ENCODE results near the gene DENND2D. TPM values are rescaled to one million over a fixed set of nuclear protein-coding genes. Genes with fewer than 3 reads are reported as not detected.

Gene DENND2D
- total and polyA plus RNA-seq, 9 of the 15 experiments (the other 6 are each of a cell fraction or from before 2014, with no cell fraction given), result 0.08 to 0.44 (median 0.13) TPM; not detected in 6

DNA sequence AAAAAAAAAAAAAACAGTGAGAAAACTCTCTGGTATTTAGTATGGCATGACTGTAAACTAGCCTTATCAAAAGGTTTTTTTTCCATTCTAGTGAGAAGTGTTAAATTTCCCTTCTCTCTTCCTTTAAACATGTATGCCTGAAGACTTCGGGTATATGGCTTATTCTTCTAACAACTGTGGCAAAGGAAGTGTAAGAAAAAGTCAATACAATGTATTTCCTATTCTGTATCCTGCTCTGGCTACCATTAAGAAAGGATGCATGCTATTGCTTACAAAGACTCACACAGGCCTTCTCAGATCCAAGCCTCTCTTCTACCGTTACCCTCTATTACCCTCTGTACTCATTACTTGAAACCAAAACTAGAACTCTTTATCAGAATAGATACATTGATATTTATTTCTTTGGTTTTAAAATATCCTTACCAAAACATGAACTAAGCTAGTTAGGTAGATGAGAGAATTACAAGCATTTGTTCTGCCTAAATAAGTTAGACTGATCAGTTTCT lies 52.0 kb downstream of the DENND2D start:
- in situ Hi-C loops (cut with MboI), result no loop called here
- Histone ChIP-seq H3K79me2 (ENCODE audit: control insufficient read depth, insufficient read depth, low read length) (peaks cover 87% of the 10 kb centered on the region), H3K9me3 (replicated peaks; ENCODE audit: control insufficient read depth, insufficient read depth, low read depth, low read length) (no peaks in the 10 kb centered on the region), H3K9ac (ENCODE audit: insufficient read depth in 1 of 2, low read depth in 2 of 2, low read length in 2 of 2) (no peak overlapping the region), H3K4me1 (replicated peaks in 1 of 2; ENCODE audit: control insufficient read depth in 2 of 2, insufficient read depth in 2 of 2, low read length in 2 of 2) (no peaks in the 10 kb centered on the region), H3K4me2 (ENCODE audit: insufficient read depth, low read length) (no peak overlapping the region), H3K36me3 (ENCODE audit: control insufficient read depth, insufficient read depth, low read length) (peaks cover 71% of the 10 kb centered on the region), H3K9me1 (ENCODE audit: control insufficient read depth, insufficient read depth, low read length) (peaks cover 2% of the 10 kb centered on the region), H3K27ac (ENCODE audit: extremely low read depth, low read depth, low read length) (no peak overlapping the region), H3K27me3 (ENCODE audit: control insufficient read depth in 2 of 2, insufficient read depth in 2 of 2, low read length in 2 of 2) (no peaks in the 10 kb centered on the region), H4K20me1 (replicated peaks; ENCODE audit: control insufficient read depth, insufficient read depth, low read length) (peaks cover 7% of the 10 kb centered on the region; the same call in 1 of the 2 replicates), H3K4me3 (no peak overlapping the region), H2AFZ (ENCODE audit: low read depth, low read length) (no peak overlapping the region)
- no TSS peak for BruUV-seq (replicated peaks)
- FAIRE-seq (no peak), ATAC-seq (no peak), DNase-seq (ENCODE audit: extremely low read depth in 1 of 4, low spot score in 3 of 4) (no peak)
- 97% methylated on average over 2 of the region's 2 CpGs for WGBS (ENCODE audit: insufficient coverage, low coverage, missing lambda C conversion rate)
- intact Hi-C loops (cut with micrococcal nuclease), result no loop called here
- CTCF ChIA-PET (ENCODE audit: low intra/inter-chr PET ratio), result interaction anchor here (0.6 kb wide), 1 partner anchor 308 kb away, joined by 3 read pairs; no protein-coding TSS in a partner anchor
- POLR2A ChIA-PET, result interaction anchor here (1.0 kb wide), 1 partner anchor 16 kb away, joined by 6 read pairs; no protein-coding TSS in a partner anchor
- TF ChIP-seq RNF219 (CRISPR knock-in tag; IDR thresholded peaks at IDR 0.05) (no peak), KLF13 (tag; IDR thresholded peaks at IDR 0.05; ENCODE audit: borderline replicate concordance, low read depth) (no peak), NFXL1 (CRISPR knock-in tag; IDR thresholded peaks at IDR 0.05) (no peak), SMAD1 (IDR thresholded peaks at IDR 0.05; ENCODE audit: low read depth, low read length, partially characterized antibody) (no peak), ZNF165 (CRISPR knock-in tag; IDR thresholded peaks at IDR 0.05; ENCODE audit: borderline replicate concordance) (no peak), SIX5 (IDR thresholded peaks at IDR 0.05; ENCODE audit: borderline replicate concordance in 1 of 2, insufficient read depth in 1 of 2, low read depth in 1 of 2, low read length in 2 of 2) (no peak), U2AF2 (optimal IDR thresholded peaks at IDR 0.05; ENCODE audit: low read depth, low read length) (no peak), BRD9 (IDR thresholded peaks at IDR 0.05; ENCODE audit: low read depth, partially characterized antibody) (no peak), NONO (IDR thresholded peaks at IDR 0.05; ENCODE audit: low read depth in 2 of 2, low read length in 1 of 2) (no peak), ZNF232 (CRISPR knock-in tag; IDR thresholded peaks at IDR 0.05) (no peak), ZNF24 (IDR thresholded peaks at IDR 0.05) (no peak), SMARCB1 (IDR thresholded peaks at IDR 0.05; ENCODE audit: insufficient read length, low read depth) (no peak), PHB2 (IDR thresholded peaks at IDR 0.05; ENCODE audit: low read depth) (no peak)
- TF ChIP-seq, protein P1, sequence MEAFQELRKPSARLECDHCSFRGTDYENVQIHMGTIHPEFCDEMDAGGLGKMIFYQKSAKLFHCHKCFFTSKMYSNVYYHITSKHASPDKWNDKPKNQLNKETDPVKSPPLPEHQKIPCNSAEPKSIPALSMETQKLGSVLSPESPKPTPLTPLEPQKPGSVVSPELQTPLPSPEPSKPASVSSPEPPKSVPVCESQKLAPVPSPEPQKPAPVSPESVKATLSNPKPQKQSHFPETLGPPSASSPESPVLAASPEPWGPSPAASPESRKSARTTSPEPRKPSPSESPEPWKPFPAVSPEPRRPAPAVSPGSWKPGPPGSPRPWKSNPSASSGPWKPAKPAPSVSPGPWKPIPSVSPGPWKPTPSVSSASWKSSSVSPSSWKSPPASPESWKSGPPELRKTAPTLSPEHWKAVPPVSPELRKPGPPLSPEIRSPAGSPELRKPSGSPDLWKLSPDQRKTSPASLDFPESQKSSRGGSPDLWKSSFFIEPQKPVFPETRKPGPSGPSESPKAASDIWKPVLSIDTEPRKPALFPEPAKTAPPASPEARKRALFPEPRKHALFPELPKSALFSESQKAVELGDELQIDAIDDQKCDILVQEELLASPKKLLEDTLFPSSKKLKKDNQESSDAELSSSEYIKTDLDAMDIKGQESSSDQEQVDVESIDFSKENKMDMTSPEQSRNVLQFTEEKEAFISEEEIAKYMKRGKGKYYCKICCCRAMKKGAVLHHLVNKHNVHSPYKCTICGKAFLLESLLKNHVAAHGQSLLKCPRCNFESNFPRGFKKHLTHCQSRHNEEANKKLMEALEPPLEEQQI (IDR thresholded peaks at IDR 0.05), result no peak

Data from K562 (cell line).